Iris pigment epithelial cell (primary cell): ENCODE measurements around the gene RYR2.

Source experiments
- DNase-seq: peaks from one replicate; pipeline ENCODE4 v3.0.0-alpha.2; 2011; ENCODE audit warnings: low read depth

Gene RYR2

DNA sequence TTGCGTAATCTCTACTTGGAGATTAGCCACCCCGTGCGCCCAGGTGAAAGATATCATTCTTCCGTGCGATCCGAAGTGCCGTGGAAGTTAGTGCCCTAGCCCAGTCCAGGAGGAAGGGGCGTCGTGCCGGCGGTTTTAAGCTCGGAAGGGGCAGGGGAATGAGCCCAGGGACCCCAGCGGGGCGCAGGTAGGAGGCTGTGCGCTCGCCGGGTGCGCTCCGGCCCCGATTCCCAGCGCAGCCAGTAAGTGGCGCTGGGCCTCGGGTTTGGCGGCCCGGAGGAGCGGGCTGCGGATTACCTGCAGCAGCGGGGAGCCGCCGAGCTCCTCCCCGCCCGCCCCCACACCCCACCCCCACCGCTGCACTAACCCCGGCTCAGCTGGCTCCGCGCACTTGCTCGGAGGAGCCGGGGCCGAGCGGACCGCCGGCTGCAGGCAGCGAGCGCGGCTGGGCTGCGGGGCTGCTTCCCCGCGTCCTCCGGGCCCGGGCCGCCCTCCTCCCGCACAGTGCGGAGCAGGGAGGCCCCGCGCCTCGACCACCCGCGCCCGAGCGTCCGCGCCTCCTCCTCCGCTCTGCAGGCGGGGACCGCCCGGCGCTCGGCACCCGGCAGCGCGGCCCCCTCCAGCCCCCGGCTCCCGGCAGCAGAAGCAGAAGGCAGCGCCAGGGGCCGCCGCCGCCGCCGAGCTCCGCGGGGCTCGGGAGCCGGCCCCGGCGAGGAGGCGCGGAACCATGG, at the start of gene RYR2:
RYR2 (plus strand) TSS at position 390 of the 731 bp plus-strand sequence; CDS start at position 728, 338 bp downstream.
- peak; percentile 17 for DNase-seq

DNA sequence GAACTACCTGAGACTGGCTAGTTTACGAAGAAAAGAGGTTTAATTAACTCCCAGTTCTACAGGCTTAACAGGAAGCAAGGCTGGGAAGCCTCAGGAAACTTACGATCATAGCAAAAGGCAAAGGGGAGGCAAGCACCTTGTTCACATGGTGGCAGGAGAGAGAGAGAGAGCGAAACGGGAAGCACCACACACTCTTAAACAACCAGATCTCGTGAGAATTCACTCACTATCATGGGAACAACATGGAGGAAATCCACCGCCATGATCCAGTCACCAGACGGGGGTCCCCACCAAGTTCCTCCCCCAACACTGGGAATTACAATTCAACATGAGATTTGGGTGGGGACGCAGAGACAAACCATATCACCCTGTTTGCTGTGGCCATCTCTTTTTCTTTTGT, 49.5 kb upstream of the RYR2 start:
- DNase-seq: no peak

DNA sequence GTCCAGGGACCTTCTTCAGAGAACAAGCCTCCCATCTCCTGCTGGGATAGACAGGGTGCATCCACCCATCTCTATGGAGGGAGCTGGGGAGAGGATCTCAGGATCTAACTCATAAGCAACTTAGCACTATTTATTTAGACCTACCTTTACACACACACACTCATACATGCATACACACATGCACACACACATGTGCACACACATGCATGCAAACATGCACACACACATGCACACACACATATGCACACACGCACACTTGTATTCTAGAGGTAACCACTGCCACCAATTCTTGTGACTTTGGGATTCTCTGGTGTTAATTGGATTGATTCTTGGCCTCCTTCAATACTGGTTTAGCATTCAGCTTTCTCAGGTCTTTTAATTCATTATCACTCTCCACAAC, 47.5 kb upstream of the RYR2 start:
- no peak for DNase-seq

DNA sequence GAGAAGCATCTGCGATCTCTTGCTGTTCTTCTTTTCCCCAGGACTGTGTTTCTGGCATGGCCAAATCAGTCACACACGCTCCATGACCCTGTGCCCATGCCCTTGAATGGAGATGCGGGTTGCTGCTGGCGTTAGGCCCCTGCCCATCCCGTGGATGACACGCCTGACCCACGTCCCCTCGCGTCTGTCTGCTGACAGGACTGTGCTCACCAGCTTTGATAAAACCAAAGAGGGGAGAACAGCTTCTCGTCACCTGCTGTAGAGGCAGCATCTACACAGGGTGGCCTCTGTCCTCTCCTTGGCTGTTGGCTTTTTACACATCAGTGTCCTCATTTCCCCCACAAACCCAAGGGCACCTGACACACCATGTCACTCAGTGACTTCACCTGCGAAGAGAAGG, 44.6 kb upstream of the RYR2 start:
- DNase-seq: no peak

DNA sequence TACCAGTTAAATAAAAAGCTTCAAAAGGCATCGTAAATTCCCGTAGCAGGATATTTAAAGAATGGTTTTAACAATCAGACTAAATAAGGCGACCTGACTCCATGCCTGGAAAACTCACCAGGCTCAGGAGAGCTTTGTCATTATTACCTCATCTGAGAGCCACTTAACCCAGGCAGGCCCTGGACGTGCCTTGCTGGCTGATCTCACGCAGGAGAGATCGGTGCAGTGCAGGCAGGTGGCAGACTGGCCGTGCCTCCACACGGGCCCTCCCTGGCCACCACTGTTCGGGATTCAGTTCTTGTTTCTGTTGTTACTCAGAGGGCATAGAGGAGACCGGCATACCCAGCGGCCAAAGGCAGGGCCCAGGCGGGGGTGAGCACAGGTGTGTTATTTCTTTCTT, 44.1 kb upstream of the RYR2 start:
- DNase-seq: no peak

DNA sequence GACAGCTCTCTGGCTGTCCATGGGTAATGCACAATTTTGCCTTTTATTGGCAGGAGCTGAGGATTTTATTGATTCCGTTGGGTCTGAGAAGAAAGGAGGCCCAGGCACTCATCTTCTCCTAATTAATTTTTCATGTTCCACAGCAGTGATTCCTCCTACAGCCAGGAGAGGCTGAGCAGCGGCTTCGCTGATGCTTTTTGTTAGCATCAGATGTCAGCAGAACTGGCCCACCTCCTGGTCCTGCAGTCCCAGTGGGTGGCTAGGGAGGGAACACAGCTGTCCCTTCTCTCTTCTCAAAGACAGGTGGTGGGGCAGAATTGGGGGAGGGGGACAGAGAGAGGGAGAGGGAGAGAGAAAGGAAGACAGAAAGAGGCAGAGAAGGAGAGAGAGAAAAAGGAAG, 43.4 kb upstream of the RYR2 start:
- no peak for DNase-seq

DNA sequence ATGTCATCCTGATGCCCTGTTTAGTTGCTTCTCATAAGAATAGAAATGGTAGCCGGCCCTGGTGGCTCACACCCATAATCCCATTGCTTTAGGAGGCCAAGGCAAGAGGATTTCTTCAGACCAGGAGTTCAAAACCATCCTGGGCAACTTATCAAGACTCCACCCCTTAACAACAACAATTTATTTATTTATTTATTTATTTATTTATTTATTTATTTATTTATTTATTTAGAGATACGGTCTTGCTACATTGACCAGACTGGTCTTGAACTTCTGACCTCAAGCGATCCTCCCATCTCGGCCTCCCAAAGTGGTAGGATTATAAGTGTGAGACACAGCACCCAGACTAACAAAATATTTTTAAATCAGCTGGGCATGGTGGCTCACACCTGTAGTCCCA, 41.8 kb upstream of the RYR2 start:
- DNase-seq: no peak

DNA sequence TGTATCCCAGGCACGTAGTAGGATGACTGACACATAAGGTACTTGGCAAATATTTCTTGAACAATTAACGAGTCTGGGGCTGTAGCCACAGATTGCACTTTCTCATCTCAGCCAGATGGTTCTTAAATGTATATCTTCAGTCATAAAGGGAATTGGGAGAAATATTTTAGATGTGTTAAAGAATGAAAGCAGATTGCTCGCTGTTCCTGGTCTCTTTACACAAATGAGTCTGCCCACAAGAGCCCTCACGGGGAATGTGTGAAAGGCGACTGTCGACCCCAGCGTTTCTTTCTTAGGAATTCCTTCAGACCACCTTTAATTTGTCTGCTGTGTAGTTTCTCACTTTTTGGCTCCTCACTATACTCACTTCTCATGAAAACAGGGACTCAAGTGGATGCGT, 38.5 kb upstream of the RYR2 start:
- DNase-seq: no peak

DNA sequence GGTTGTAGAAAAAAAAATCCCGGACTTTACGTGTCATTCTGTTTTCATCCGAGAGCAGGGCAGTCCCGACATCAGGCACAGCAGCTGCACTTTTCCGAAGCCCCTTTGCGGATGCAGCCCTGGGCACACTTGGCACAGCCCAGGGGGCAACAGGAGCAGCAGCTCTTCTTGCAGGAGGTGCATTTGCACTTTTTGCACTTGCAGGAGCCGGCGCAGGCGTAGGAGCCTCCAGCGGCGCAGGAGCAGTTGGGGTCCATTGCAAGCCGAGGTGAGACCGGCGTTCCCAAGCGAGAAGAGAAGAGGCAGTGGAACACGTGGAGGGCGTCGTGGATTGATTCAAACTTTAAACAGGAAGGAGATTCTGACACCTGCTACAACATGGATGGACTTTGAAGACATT, 37.9 kb upstream of the RYR2 start, which contains the start of gene MT1HL1:
MT1HL1 (minus strand) TSS at position 326 of the 400 bp plus-strand sequence; CDS start at position 257, 69 bp downstream.
- no peak for DNase-seq

DNA sequence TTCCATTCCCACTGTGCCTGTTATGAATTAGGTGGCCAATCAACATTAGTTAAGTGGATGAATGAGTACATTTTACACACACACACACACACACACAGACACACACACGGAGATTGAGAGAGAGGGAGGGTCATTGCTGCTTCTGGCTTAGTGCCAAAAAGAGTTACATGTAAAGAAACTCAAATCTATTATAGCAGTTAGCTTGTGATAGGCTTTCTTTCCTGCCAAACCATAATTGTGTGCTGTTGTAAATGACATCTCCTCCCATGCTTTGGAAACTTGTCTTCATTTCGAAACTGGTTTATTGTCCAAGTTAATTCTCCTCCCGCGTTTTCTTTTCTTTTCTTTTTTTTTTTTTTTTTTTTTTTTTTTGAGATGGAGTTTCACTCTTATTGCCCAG, 36.3 kb upstream of the RYR2 start:
- DNase-seq: no peak

DNA sequence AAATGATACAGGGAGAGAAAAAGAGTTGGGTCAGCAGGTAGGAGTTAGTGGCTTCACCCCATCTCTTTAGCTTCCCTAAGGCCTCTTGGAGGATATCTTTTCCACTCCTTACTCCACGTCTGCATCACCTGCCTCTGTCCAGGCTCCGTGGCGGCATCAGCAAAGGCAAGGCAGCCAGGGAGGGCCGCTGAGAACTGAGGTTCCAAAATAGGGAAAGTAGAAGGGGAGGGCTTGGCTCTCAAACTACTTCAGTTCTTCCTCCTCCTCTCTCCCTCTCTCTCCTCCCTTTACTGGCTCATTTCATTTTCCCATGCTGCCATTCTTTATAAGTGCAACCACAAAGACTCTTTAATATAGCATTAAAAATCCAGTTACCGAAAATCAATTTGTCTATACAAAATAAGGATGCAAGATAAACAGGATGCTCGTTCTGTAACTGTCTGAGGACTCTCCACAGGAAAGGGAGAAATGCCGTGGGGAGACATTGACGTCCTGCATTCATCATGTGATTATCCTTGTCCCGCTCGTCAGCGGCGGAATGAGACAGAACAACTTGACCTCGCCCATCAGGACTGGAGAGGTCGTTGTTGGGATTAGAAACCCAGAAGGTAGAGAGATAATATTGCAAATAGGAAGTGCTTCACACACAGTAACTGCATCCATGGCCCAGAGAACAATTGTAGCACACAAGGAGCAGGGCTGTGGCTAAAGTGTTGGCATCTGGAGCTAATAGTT, 34.7 kb upstream of the RYR2 start:
- no peak for DNase-seq

DNA sequence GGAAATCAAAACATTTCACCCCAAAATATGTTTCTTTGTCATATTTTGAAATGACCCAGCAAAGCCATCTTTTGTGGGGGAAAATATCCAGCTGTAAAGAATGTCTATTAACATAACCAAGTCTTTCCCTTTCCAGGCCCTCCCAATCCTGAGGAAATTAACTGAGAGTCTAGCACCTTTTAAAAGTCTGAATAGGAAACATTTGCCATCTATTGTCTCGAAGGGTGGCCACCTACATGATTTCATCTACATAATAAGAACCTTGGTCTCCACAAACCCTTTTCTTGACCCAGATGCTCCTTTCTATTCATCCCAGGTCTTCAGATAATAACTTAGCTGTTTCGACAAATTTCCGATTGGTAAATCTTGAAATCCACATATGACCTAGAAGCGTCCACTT, 32.4 kb upstream of the RYR2 start:
- no peak for DNase-seq

DNA sequence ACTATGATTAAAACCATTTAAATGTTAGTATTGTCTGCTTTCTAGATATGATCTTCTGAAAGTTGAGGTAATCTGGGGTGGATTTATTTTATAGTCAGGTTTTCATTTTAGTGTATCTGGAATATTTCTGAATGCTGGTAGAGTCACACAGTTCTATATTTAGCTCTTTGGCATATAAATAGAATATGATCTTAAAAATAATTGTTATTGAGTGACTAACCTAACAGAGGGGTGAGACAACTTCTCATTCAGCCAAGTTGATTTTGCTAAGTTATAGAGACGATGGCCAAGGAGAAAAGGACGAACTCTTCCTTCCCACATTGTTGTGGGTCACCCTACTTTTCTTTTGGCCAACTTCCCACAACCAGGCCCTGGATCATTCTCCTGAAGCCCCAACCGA, 30.6 kb upstream of the RYR2 start:
- no peak for DNase-seq

DNA sequence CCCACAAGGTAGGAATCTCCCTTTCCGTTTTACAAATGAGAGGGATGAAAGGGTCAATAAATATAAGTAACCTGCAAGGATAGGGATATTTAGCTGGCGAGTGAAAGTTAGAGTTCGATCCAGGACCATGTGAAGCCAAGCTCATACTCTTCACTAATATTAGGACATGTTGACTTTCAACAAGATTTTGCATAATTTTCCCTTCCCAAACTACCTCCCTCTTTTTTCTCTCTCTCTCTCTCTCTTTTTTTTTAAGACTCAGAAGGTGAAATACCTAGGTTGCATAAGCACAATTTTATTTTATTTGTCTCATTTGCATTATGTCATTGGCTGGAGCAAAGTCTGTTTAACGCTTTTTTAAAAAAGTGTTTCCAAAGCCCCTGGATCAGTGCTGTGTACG, 29.6 kb upstream of the RYR2 start:
- no peak for DNase-seq

DNA sequence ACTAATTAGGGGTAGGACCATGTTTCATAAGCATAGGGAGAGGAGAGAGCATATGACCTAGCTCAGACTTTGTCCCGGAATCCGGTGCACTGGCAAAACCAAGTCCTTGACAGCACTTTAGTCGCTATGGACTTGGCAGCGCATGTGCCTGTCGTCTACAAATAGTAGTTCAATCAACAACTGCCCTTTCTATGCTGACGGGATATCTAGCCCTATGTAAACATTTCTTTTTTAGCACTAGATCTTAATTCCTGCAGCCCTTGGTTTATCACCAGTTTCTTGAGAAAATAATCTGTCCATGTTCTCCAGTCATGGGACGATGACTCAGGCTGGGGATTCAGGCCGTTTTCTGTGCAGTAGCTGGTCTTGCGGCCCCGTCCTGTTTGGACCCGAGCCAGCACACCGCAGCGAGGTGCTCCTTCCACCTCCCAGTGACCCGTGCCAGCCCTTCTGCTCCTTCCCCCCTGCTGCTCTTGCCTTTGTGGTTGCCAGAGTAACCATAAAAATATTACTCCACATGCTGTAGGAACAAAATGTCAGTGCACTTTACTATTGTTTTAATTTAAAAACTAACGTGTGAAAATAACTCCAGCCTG, 29.1 kb upstream of the RYR2 start:
- DNase-seq: peak; percentile 66

DNA sequence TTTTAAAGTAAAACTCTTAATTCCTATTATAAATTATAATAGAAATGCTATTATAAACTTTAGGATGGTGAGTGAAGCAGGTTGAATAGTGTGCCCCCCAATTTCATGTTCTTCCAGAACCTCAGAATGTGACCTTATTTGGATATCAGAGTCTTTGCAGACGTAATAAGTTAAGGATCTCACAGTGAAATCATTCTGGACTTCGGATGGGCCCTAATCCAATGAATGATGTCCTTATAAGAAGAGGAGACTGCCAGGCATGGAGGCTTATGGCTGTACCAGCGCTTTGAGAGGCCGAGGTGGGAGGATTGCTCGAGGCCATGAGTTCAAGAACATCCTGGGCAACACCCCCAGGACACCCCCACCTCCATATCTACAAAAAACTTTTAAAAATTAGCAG, 28.4 kb upstream of the RYR2 start:
- no peak for DNase-seq

DNA sequence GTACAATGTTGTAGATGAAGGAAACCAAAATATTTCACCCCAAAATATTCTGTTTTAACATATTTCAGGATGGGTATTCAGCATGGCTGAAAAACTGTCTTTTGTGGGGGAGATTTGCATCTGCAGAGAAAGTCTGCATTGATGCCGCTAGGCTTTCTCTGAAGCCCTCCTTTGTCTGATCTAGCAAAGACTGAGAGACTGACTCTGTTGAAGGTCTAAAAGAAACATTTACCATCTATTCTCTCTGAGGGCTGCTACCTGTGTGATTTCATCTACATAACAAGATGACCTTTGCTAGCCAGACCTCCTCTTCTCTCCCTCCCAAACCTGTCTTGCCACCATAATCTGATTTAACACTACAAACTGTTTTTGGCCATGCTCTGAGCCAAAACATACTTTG, 25.4 kb upstream of the RYR2 start:
- DNase-seq: no peak

DNA sequence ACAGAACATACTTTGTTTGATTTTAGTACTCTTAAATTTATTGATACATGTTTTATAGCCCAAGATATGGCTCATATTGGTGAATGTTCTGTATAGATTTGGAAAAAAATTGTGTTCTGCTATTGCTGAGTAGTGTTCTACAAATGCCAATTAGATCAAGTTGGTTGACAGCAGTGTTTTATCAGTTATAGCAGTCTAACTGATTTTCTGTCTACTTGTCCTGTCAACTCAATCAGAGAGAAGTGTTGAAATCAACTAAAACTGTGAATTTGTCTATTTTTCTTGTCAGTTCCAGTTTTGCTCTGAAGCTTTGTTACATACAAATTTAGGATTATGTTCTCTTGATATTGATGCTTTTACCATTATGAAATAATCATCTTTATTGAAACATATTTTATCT, 23.1 kb upstream of the RYR2 start:
- DNase-seq: no peak

DNA sequence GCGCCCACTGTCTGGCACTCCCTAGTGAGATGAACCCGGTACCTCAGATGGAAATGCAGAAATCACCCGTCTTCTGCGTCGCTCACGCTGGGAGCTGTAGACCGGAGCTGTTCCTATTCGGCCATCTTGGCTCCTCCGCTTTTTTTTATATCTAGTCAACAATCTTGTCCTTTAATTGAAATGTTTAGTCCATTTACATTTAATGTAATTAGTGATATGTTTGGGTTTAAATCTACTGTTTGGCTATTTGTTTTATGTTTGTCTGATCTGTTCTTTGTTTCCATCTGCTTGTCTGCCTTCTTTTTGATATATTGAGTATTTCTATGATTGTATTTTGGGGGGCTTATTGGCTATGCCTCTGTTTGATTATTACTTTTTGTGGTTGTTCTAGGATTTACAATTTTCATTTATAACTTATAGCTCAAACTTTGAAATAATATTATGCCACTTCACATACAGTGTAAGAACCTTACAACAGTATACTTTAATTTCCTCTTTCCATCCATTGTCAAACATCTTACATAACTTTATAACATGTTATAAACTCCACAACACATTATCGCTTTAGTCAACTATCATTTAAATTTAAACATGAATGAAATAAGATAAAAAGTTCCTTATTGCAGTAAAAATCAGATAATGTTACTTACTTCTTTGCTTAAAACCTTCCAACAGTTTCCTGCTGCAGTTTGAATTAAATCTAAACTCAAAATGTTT, 16.5 kb upstream of the RYR2 start:
- DNase-seq: no peak

DNA sequence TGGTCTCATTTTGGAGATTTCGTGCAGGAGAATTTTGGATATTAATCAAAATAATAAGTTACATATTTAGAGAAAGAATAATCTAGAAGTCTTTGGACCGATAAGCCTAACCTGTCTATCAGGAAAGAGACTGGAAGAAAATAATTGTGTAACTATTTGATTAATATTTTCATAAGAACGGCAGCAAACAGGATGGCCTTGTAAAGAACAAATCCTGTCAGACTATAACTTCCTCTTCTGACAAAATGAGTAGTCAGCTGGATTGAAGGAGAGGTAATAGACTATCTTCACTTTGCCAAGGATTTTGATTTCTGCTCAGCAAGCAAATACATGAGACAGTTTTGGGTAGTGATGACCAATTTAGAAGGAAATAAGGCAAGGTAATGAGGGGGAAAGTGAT, 12.7 kb upstream of the RYR2 start:
- DNase-seq: no peak

DNA sequence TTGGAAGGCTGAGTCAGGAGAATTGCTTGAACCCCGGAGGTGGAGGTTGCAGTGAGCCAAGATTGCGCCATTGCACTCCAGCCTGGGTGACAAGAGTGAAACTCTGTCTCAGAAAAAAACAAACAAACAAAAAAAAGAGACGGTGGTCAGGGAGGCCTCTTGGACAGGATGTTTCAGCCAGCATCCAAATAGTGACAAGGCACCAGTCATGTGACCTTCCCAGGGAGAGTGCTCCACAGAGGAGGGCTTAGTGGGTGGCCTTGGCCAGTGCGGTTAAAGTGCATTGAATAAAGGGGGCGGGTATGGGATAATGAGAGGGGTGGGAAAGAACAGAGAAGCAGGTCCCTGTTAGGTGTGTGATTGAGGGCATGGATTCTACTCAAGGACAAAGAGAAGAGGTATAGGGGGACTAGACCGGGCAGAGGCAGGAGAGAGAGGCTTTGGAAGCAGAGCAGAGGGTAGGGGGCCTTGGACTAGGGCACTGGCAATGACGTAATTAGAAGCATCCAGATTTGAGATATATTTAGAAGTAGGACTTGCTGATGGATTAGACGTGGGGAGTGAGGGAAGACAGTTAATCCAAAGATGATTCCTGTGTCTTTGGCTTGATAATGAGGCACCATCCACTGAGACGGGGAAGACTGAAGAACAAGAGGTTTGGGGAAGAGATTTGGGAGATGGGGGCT, 12.0 kb upstream of the RYR2 start:
- DNase-seq: no peak

DNA sequence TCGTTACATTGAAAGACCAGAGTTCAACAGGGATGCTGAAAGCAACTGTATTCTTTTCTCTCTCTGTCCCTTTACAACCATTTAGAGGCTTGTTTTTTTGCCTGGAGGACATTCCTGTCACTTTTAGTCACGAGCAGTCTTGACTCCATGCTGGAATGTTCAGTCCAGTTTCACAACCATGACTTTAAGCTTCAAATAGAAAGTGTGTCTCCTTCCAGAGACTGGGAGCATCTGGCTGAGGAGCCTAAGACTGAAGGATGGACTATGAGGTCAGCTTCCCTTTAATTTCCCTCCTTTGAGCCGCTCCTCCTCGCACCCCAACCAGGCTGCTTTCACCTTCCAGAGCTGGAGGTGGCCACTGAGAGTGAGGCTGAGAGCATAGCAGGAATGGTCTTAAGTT, 10.5 kb upstream of the RYR2 start:
- DNase-seq: no peak
